B cell (primary cell): ENCODE results near the gene CIT. TPM values are rescaled to one million over a fixed set of nuclear protein-coding genes. Genes with fewer than 3 reads are reported as not detected.

Source experiments
- ATAC-seq: fragments of 200-7000 bp; cut with Tn5 transposase; one replicate; pipeline ENCODE4 v1.10.0; 2021; ENCODE audit warnings: low read depth, mild to moderate bottlenecking, moderate number of reproducible peaks, moderate library complexity
- CTCF ChIA-PET: fragments of 350-600 bp; sonication (Branson Sonifier 250); formaldehyde crosslinking; loops from one replicate; lab custom pipeline; 2021; ENCODE audit warnings: antibody characterized with exemption, inconsistent platforms; lab: Charles Lee
- POLR2A ChIA-PET: fragments of 350-600 bp; sonication (Branson Sonifier 250); formaldehyde crosslinking; loops from one replicate; lab custom pipeline; 2021; ENCODE audit warnings: antibody characterized with exemption; lab: Charles Lee
- DNase-seq: peaks from one replicate; pipeline ENCODE4 v3.0.0; 2013
- H2AFZ ChIP-seq: 2 replicates; pipeline ENCODE4 v1.6.1; 2012; ENCODE audit warnings: mild to moderate bottlenecking, low read depth, low read length; ENCODE audit not compliant: insufficient read depth, poor library complexity, severe bottlenecking
- H3K27ac ChIP-seq, 2 donors: 1 replicate in 1 of 2; 2 replicates in 1 of 2; pipeline ENCODE4 v1.5.1; 2012 to 2013; ENCODE audit warnings: low read length in 2 of 2, mild to moderate bottlenecking in 2 of 2, moderate library complexity in 1 of 2
- H3K27me3 ChIP-seq, 4 experiments: fragments of 200-600 bp in 1 of 4; sonication (generic) in 1 of 4; replicated peaks in 1 of 4; 1 replicate in 2 of 4; 2 replicates in 2 of 4; pipeline versions ENCODE4 v1.6.1 to v1.7.0; 2013 to 2016; ENCODE audit warnings: low read length in 3 of 4, mild to moderate bottlenecking in 2 of 4, mixed read lengths in 1 of 4, moderate library complexity in 1 of 4; ENCODE audit not compliant: insufficient read depth in 4 of 4, control insufficient read depth in 3 of 4; ENCODE audit errors: control extremely low read depth in 1 of 4
- H3K36me3 ChIP-seq, 2 experiments: replicated peaks in 1 of 2; 1 replicate in 1 of 2; 2 replicates in 1 of 2; pipeline versions ENCODE4 v1.6.1 to v1.7.1; 2013; ENCODE audit warnings: low read length in 1 of 2; ENCODE audit not compliant: insufficient read depth in 2 of 2, control insufficient read depth in 1 of 2; ENCODE audit errors: control extremely low read depth in 1 of 2, extremely low read depth in 1 of 2
- H3K4me1 ChIP-seq, 2 donors: fragments of 200-600 bp in 1 of 2; sonication (generic) in 1 of 2; 1 replicate in 1 of 2; 2 replicates in 1 of 2; pipeline versions ENCODE4 v1.5.1 to v1.6.1; 2013 to 2017; ENCODE audit warnings: low read length in 2 of 2; ENCODE audit not compliant: control insufficient read depth in 2 of 2, insufficient read depth in 2 of 2
- H3K4me2 ChIP-seq: replicated peaks from 2 replicates; pipeline ENCODE3; 2012; ENCODE audit warnings: mild to moderate bottlenecking, low read depth, low read length; ENCODE audit not compliant: poor library complexity, severe bottlenecking
- H3K4me3 ChIP-seq, 5 experiments: fragments of 200-600 bp in 1 of 5; sonication (generic) in 1 of 5; 1 replicate in 3 of 5; 2 replicates in 2 of 5; pipeline versions ENCODE4 v1.5.1 to v1.7.0; 2011 to 2016; ENCODE audit warnings: low read length in 4 of 5, mild to moderate bottlenecking in 4 of 5, low read depth in 2 of 5, control low read depth in 1 of 5, moderate library complexity in 1 of 5; ENCODE audit not compliant: insufficient read depth in 1 of 5; ENCODE audit errors: control extremely low read depth in 1 of 5, extremely low read depth in 1 of 5
- H3K79me2 ChIP-seq: fragments of 200-600 bp; sonication (generic); one replicate; pipeline ENCODE4 v1.6.0; 2016; ENCODE audit warnings: low read length; ENCODE audit not compliant: control insufficient read depth, insufficient read depth
- H3K9ac ChIP-seq: fragments of 200-600 bp; sonication (generic); 2 replicates; pipeline ENCODE4 v1.6.1; 2017; ENCODE audit warnings: mild to moderate bottlenecking, low read length, moderate library complexity
- H3K9me3 ChIP-seq, 3 donors: one replicate each; pipeline versions ENCODE4 v1.6.1 to v1.7.1; 2013; ENCODE audit warnings: low read length in 2 of 3; ENCODE audit not compliant: control insufficient read depth in 2 of 3, insufficient read depth in 1 of 3; ENCODE audit errors: control extremely low read depth in 1 of 3
- H4K20me1 ChIP-seq: 2 replicates; pipeline ENCODE4 v1.6.0; 2012; ENCODE audit warnings: mild to moderate bottlenecking, low read length; ENCODE audit not compliant: insufficient read depth, control insufficient read depth, poor library complexity, severe bottlenecking
- H3K27ac Mint-ChIP-seq: one replicate; pipeline ENCODE4 v1.8.0; 2021; ENCODE audit warnings: mixed read lengths
- H3K27me3 Mint-ChIP-seq: one replicate; pipeline ENCODE4 v1.8.0; 2021; ENCODE audit warnings: mixed read lengths
- H3K4me1 Mint-ChIP-seq: one replicate; pipeline ENCODE4 v1.8.0; 2021; ENCODE audit warnings: mixed read lengths
- H3K4me3 Mint-ChIP-seq: one replicate; pipeline ENCODE4 v1.8.0; 2021; ENCODE audit warnings: mixed read lengths
- H3K9me3 Mint-ChIP-seq: one replicate; pipeline ENCODE4 v1.8.0; 2022; ENCODE audit warnings: mixed read lengths; ENCODE audit not compliant: insufficient read depth
- CTCF ChIP-seq: fragments of 200-600 bp; IDR thresholded peaks from one replicate; pipeline ENCODE4 v1.8.0; 2022; ENCODE audit warnings: antibody characterized with exemption, mild to moderate bottlenecking
- EZH2 ChIP-seq: IDR thresholded peaks from 2 replicates; pipeline ENCODE4 v1.6.1; 2012; ENCODE audit warnings: borderline replicate concordance, low read depth, mild to moderate bottlenecking, moderate library complexity, low read length; ENCODE audit not compliant: insufficient read depth, poor library complexity, severe bottlenecking
- WGBS: methylation state at CpG from one replicate; pipeline ENCODE4 v1.1.5; 2013; ENCODE audit warnings: missing lambda C conversion rate; ENCODE audit not compliant: insufficient coverage; 5-methylcytosine and 5-hydroxymethylcytosine counted together
- intact Hi-C: fragments of 100-400 bp; cut with micrococcal nuclease; formaldehyde crosslinking; loops from one replicate; pipeline ENCODE4 v1.10.0; 2022
- polyA plus RNA-seq: library from polyadenylated mRNA; depleted of rRNA; stranded (reverse); fragments of >200 nt; gene quantifications from 2 replicates; pipeline ENCODE4 v1.2.3, GENCODE V29; 2012
- total RNA-seq, 2 donors: library from RNA; stranded (reverse); fragments of 120-200 nt in 1 of 2; gene quantifications; 1 replicate in 1 of 2; 2 replicates in 1 of 2; pipeline versions ENCODE4 v1.2.3 to v1.2.4, GENCODE V29; 2013 to 2022

Gene CIT
- total and polyA plus RNA-seq, 2 donors (not counting 1 experiment from before 2014, with no cell fraction given): 1.4 to 6.1 TPM

- Histone ChIP-seq H3K9ac (no peak overlapping the region), H3K4me2 (no peak overlapping the region), H3K4me3 (no peak overlapping the region), H3K27ac (no peak overlapping the region), H3K9me3 (peaks cover 0 to 4% (median 2%) of the 10 kb centered on the region in 3 donors), H4K20me1 (no peaks in the 10 kb centered on the region), H3K79me2 (no peaks in the 10 kb centered on the region), H3K27me3 (no peaks in the 10 kb centered on the region), H3K36me3 (no peaks in the 10 kb centered on the region), H2AFZ (no peak overlapping the region), H3K4me1 (no peaks in the 10 kb centered on the region)
- Mint-ChIP-seq H3K27ac (no peak overlapping the region), H3K9me3 (peaks cover 3% of the 10 kb centered on the region), H3K27me3 (no peaks in the 10 kb centered on the region), H3K4me1 (no peaks in the 10 kb centered on the region), H3K4me3 (no peak overlapping the region)
- CTCF ChIA-PET: no interaction called here
- ATAC-seq (no peak), DNase-seq (no peak)
- WGBS: 97% methylated on average over 4 of the region's 4 CpGs
- intact Hi-C loops: no loop called here
- no peak for TF ChIP-seq CTCF
- no peak for TF ChIP-seq EZH2
- POLR2A ChIA-PET: no interaction called here
Measured at GRCh38 chr12:119802472-119802871, 74.6 kb downstream of the CIT start.

- ChIA-PET POLR2A (no interaction called here), CTCF (no interaction called here)
- ATAC-seq (no peak), DNase-seq (no peak)
- H3K4me1 ChIP-seq: no peaks in the 10 kb centered on the region
- no peak overlapping the region for H3K27ac ChIP-seq
- no peaks in the 10 kb centered on the region for H3K27me3 ChIP-seq
- intact Hi-C loops: no loop called here
- Mint-ChIP-seq H3K9me3 (no peaks in the 10 kb centered on the region), H3K4me3 (no peak overlapping the region), H3K4me1 (no peaks in the 10 kb centered on the region), H3K27ac (no peak overlapping the region), H3K27me3 (no peaks in the 10 kb centered on the region)
- no peak overlapping the region for H3K4me3 ChIP-seq
- no peaks in the 10 kb centered on the region for H3K9me3 ChIP-seq
- H2AFZ ChIP-seq: no peak overlapping the region
- TF ChIP-seq EZH2: no peak
- TF ChIP-seq CTCF: no peak
- WGBS: 95% methylated on average over 3 of the region's 4 CpGs
- no peak overlapping the region for H3K4me2 ChIP-seq
- H3K79me2 ChIP-seq: no peaks in the 10 kb centered on the region
- no peaks in the 10 kb centered on the region for H3K36me3 ChIP-seq
- H3K9ac ChIP-seq: no peak overlapping the region
- no peaks in the 10 kb centered on the region for H4K20me1 ChIP-seq
Measured at GRCh38 chr12:119797090-119797489, 80.0 kb downstream of the CIT start.
